Right lobe of liver (tissue), 4 donors: Measurements from ENCODE around the gene USP19.

Experiments
- POLR2A ChIP-seq: fragments of 450-650 bp; IDR thresholded peaks from one replicate; pipeline ENCODE4 v1.6.1; 2017; ENCODE audit warnings: antibody characterized with exemption, mild to moderate bottlenecking
- TF ChIP-seq, protein P1 (sequence below), 4 donors: fragments of 200-600 bp in 3 of 4; fragments of 450-650 bp in 1 of 4; IDR thresholded peaks; one replicate each; pipeline versions ENCODE4 v1.5.1 to v1.8.0; 2016 to 2022; ENCODE audit warnings: antibody characterized with exemption in 4 of 4, mild to moderate bottlenecking in 2 of 4
- donor health status: DM: no; HTN: no; CAD: no.
- donor health status: DM: no; HTN: no; CAD: no.
- donor health status: DM: no; HTN: yes; CAD: no.

DNA sequence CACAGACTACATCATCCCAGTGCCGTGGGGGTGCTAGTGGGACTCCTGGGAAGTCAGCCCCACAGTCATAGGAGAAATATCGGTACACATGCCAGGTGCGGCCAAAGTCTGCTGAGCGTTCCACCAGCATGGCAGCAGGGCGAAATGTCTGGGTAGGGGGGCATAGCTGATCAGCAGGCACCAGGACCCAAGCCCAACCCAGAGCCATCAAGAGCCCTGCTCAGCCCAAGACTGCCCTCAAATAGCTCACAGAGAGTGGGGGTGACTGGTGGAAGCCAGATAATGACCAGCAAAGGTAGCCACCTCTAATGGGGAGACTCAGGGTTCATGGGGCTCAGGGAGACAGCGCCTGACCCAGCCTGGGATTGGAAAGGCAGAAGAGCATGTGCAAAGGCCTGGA lies 11.0 kb upstream of the USP19 start:
- TF ChIP-seq, protein P1, sequence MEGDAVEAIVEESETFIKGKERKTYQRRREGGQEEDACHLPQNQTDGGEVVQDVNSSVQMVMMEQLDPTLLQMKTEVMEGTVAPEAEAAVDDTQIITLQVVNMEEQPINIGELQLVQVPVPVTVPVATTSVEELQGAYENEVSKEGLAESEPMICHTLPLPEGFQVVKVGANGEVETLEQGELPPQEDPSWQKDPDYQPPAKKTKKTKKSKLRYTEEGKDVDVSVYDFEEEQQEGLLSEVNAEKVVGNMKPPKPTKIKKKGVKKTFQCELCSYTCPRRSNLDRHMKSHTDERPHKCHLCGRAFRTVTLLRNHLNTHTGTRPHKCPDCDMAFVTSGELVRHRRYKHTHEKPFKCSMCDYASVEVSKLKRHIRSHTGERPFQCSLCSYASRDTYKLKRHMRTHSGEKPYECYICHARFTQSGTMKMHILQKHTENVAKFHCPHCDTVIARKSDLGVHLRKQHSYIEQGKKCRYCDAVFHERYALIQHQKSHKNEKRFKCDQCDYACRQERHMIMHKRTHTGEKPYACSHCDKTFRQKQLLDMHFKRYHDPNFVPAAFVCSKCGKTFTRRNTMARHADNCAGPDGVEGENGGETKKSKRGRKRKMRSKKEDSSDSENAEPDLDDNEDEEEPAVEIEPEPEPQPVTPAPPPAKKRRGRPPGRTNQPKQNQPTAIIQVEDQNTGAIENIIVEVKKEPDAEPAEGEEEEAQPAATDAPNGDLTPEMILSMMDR (IDR thresholded peaks at IDR 0.05), result no peak
- no peak for TF ChIP-seq POLR2A
